ENCODE measurements around the gene NFYB. TPM values are rescaled to one million over a fixed set of nuclear protein-coding genes. Genes with fewer than 3 reads are reported as not detected.

The NFYB gene
- total RNA-seq, 2 experiments from 2014 or later, result 24.8 to 28.5 TPM

DNA sequence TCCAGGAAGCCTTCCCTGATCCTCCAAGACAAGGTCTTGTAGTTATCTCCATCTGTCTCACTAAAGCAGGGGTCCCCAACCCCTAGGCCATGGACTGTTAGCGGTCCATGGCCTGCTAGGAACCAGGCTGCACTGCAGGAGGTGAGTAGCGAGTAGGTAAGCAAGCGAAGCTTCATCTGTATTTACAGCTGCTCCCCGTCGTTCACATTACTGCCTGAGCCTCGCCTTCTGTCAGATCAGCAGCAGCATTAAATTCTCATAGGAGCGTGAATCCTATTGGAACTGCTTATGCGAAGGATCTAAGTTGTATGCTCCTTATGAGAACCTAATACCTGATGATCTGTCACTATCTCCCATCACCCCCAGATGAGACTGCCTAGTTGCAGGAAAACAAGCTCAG is 12.4 kb upstream of the NFYB start:
- no peak for ATAC-seq (ENCODE audit: low read depth)

DNA sequence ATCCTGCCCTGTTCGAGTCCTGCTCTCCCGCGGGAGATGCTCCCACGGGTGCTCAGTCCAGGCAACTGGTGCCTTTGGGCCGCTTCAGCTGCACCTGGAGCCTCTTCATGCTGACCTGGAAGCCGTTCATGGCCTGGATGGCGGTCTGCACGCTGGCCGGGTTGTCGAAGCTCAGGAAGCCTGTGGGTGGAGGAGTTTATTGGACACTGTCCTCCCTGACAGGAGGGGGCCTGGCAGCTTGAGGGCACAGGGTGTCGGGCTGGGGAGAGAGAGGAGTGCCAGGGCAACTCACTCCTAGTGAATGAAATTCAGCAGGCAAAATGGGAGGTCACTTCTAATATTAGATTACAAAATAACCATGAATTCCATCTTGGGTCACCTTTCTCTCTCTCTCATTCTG is 9.3 kb upstream of the NFYB start:
- DNase-seq, result no peak
- no peak overlapping the region for H3K27ac Mint-ChIP-seq
- POLR2A ChIA-PET, result no interaction called here
- H3K4me1 Mint-ChIP-seq, result no peaks in the 10 kb centered on the region
- no peaks in the 10 kb centered on the region for H3K36me3 Mint-ChIP-seq
- H3K9me3 Mint-ChIP-seq, result no peaks in the 10 kb centered on the region
- no peak for ATAC-seq (ENCODE audit: low read depth)
- peaks cover 46% of the 10 kb centered on the region for H3K27me3 Mint-ChIP-seq
- no peak overlapping the region for H3K4me3 Mint-ChIP-seq

More for the DNA sequence above, 12.4 kb upstream of the NFYB start:
- Mint-ChIP-seq H3K27ac (no peak overlapping the region), H3K9me3 (no peaks in the 10 kb centered on the region), H3K27me3 (peaks cover 28% of the 10 kb centered on the region), H3K4me3 (no peak overlapping the region), H3K36me3 (peaks cover 2% of the 10 kb centered on the region), H3K4me1 (peaks cover 7% of the 10 kb centered on the region)
- no peak for DNase-seq
- POLR2A ChIA-PET, result interaction anchor here (2.3 kb wide), 1 partner anchor 12 kb away, joined by 6 read pairs; the partner anchor contains the start of gene NFYB

- Mint-ChIP-seq H3K4me3 (no peak overlapping the region), H3K36me3 (no peaks in the 10 kb centered on the region)
- POLR2A ChIA-PET, result interaction anchor here (1.0 kb wide), 1 partner anchor 144 kb away, joined by 3 read pairs; no protein-coding TSS in a partner anchor
These were observed 5.9 kb upstream of the NFYB start for GRCh38 chr12:104143918-104144317.

GRCh38 chr12:104143002-104143401 is 5.0 kb upstream of the NFYB start:
- POLR2A ChIA-PET, result interaction anchor here (0.5 kb wide), 1 partner anchor 73 kb away, joined by 4 read pairs; the partner anchor contains the start of gene TXNRD1
- peaks cover 35% of the 10 kb centered on the region for H3K27me3 Mint-ChIP-seq
- H3K4me3 Mint-ChIP-seq, result no peak overlapping the region
- DNase-seq (no peak), ATAC-seq (ENCODE audit: low read depth) (no peak)
- H3K36me3 Mint-ChIP-seq, result no peaks in the 10 kb centered on the region
- H3K27ac Mint-ChIP-seq, result no peak overlapping the region
- peaks cover 2% of the 10 kb centered on the region for H3K4me1 Mint-ChIP-seq
- H3K9me3 Mint-ChIP-seq, result no peaks in the 10 kb centered on the region

More at GRCh38 chr12:104143918-104144317, 5.9 kb upstream of the NFYB start:
- Mint-ChIP-seq H3K27ac (no peak overlapping the region), H3K4me1 (peaks cover 2% of the 10 kb centered on the region), H3K9me3 (no peaks in the 10 kb centered on the region), H3K27me3 (peaks cover 43% of the 10 kb centered on the region)
- DNase-seq, result no peak
- no peak for ATAC-seq (ENCODE audit: low read depth)

- no peaks in the 10 kb centered on the region for H3K36me3 Mint-ChIP-seq
- H3K4me1 Mint-ChIP-seq, result peaks cover 2% of the 10 kb centered on the region
- H3K27ac Mint-ChIP-seq, result no peak overlapping the region
- peaks cover 35% of the 10 kb centered on the region for H3K27me3 Mint-ChIP-seq
- H3K9me3 Mint-ChIP-seq, result no peaks in the 10 kb centered on the region
- no peak overlapping the region for H3K4me3 Mint-ChIP-seq
- ATAC-seq (ENCODE audit: low read depth), result no peak
- POLR2A ChIA-PET, result no interaction called here
- DNase-seq, result no peak
These were observed 4.5 kb upstream of the NFYB start for GRCh38 chr12:104142543-104142942.

DNA sequence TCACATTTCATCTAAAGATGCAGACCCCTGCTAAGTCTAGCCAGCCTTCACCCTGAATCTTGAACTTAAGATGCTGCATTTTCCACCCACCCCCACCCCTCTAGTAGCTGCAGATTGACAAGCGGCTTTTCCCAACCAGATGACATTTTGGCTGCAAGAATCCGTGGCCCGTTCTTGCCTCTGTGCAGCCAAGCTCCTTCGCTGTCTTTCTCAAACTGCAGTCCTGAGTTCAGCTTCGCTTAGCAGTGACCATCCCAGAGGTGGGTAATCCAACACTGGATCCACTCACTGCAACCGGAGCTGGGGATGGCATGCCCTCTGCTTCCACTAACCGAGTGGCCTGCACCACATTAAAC is 765 bp upstream of the NFYB start:
- POLR2A ChIA-PET, result interaction anchor here (0.6 to 3.6 kb wide), 8 partner anchors 11 to 580 kb away, joined by 3 to 28 read pairs (median 6); partner anchors contain the start of gene TDG
- ATAC-seq (ENCODE audit: low read depth), result no peak
- Mint-ChIP-seq H3K9me3 (no peaks in the 10 kb centered on the region), H3K27me3 (peaks cover 24% of the 10 kb centered on the region), H3K4me1 (peaks cover 14% of the 10 kb centered on the region), H3K36me3 (no peaks in the 10 kb centered on the region), H3K4me3 (peak overlapping the region; percentile 30), H3K27ac (no peak overlapping the region)
- DNase-seq, result no peak

DNA sequence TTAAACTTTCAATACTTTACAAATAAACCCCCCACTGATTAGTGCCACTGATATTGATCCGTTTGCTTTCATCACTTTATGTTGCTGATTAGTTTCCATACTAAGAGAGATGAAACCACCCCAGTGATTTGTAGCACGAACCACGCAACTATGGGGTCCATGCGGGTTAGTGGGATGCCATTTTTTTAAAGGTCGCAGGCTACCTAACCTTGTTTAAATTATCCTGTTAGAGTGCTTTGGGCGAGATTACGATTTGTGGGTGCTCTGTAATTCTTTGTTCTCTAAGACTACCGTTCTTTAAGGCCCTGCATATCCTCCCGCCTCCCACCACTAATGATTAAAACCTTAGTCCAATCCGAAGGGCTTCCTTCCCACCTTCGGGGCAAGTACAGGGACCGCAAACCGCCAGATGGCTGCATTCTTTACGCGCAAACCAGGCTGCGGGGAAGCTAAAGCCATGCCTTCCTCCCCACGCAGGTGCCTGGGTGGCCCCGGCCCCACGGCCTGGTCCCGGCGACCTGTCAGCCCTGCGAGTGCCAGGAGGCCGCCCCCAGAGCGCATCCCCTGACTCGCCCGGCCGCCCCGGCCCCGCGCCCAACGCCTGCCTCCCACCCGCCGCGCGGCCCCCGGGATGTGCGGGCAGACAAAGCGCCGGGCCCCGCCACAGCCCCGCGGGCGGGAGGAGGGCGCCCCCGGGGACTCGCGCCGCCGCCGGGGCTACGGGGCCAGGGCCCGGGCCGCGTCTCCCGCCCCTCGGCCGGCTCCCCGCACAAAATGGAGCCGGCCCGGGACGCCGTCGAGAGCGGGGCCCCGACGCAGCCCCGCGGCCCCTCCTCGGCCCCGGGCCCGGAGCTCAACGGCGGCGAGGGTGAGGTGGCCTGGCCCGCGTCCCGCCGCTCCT is 759 bp downstream of the NFYB start:
- ATAC-seq (ENCODE audit: low read depth), result peak; percentile 16
- peak; percentile 74 for DNase-seq

DNA sequence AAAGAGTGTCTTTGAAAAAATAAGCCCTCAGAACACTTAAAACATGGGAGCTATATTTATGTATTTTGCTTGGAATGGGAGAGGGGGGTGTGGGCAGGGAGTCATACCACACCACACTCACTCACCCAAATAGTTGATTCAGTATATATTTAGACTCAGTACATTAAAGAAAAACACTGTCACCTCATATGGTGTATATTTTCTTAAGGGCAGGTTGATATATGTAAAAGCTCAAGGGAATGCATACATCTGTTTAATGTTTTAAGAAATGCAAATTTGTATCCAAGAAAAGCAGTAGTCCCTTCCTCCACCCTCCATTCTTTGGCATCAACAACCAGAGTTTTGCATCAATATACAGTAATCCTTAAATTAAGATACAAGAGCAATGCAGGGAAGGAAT is 1.4 kb downstream of the NFYB start:
- POLR2A ChIA-PET, result interaction anchor here (0.8 to 3.6 kb wide), 6 partner anchors 11 to 971 kb away, joined by 3 to 28 read pairs (median 12); partner anchors contain the start of genes HCFC2, HSP90B1 and TDG
- Mint-ChIP-seq H3K4me1 (peaks cover 18% of the 10 kb centered on the region), H3K9me3 (no peaks in the 10 kb centered on the region), H3K27ac (peak overlapping the region; percentile 88), H3K27me3 (peaks cover 5% of the 10 kb centered on the region), H3K4me3 (peak overlapping the region; percentile 89), H3K36me3 (peaks cover 8% of the 10 kb centered on the region)
- DNase-seq (no peak), ATAC-seq (ENCODE audit: low read depth) (no peak)

More for the DNA sequence above, 759 bp downstream of the NFYB start:
- POLR2A ChIA-PET, result interaction anchor here (1.0 to 3.6 kb wide), 18 partner anchors 8 to 972 kb away, joined by 3 to 28 read pairs (median 5); partner anchors contain the start of genes HCFC2, HSP90B1 and TDG
- H3K36me3 Mint-ChIP-seq, result peaks cover 6% of the 10 kb centered on the region
- H3K27me3 Mint-ChIP-seq, result peaks cover 9% of the 10 kb centered on the region
- no peaks in the 10 kb centered on the region for H3K9me3 Mint-ChIP-seq
- peak overlapping the region; percentile 89 for H3K4me3 Mint-ChIP-seq
- H3K4me1 Mint-ChIP-seq, result peaks cover 17% of the 10 kb centered on the region
- peak overlapping the region; percentile 88 for H3K27ac Mint-ChIP-seq

DNA sequence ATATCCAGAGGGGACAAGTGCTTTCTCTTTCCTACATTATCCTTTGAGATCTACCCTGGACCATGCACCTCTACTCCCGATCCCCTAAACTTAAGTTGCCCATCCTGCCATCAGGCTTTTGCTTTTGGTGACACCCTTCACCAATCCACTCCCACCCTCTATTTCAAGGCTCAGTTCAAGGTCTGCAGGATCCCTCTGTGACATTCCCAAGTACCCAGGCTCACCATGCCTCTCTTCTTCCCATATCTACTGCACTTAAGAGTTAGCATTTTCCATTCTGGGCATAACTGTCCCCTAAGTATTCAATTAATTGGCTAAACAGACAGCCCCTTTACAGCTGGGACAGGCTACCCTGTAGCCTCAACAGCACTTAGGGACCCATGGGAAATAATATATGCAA is 3.1 kb downstream of the NFYB start:
- POLR2A ChIA-PET, result no interaction called here
- no peak overlapping the region for H3K27ac Mint-ChIP-seq
- no peak overlapping the region for H3K4me3 Mint-ChIP-seq
- no peaks in the 10 kb centered on the region for H3K27me3 Mint-ChIP-seq
- H3K36me3 Mint-ChIP-seq, result peaks cover 13% of the 10 kb centered on the region
- DNase-seq (no peak), ATAC-seq (ENCODE audit: low read depth) (no peak)
- no peaks in the 10 kb centered on the region for H3K9me3 Mint-ChIP-seq
- H3K4me1 Mint-ChIP-seq, result peaks cover 20% of the 10 kb centered on the region

DNA sequence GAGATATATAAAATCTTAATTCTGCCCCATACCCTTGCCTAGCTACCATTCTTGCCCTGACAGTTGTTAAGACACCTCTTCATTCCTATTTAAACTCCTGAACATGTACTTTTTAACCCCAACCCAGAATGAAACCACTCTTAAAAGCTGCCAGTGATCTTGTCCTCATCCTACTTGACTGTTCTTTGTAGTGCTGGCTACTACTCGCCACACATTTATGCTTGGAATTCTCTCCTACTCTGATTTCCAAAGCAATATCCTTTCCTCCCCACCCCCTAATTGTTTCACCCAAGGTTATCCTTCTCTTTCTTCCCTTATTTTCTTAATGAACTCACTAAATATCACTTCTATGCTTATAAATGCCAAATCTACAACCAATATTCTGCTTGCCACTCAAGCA is 4.1 kb downstream of the NFYB start:
- Mint-ChIP-seq H3K27ac (no peak overlapping the region), H3K4me1 (peaks cover 20% of the 10 kb centered on the region), H3K9me3 (no peaks in the 10 kb centered on the region), H3K27me3 (no peaks in the 10 kb centered on the region), H3K36me3 (peaks cover 18% of the 10 kb centered on the region), H3K4me3 (no peak overlapping the region)
- POLR2A ChIA-PET, result no interaction called here
- ATAC-seq (ENCODE audit: low read depth) (no peak), DNase-seq (no peak)

- Mint-ChIP-seq H3K4me3 (no peak overlapping the region), H3K27ac (no peak overlapping the region), H3K4me1 (peaks cover 20% of the 10 kb centered on the region), H3K27me3 (no peaks in the 10 kb centered on the region), H3K36me3 (peaks cover 18% of the 10 kb centered on the region), H3K9me3 (no peaks in the 10 kb centered on the region)
- no peak for DNase-seq
- ATAC-seq (ENCODE audit: low read depth), result no peak
- POLR2A ChIA-PET, result no interaction called here
These were observed 4.7 kb downstream of the NFYB start for GRCh38 chr12:104133321-104133720.

GRCh38 chr12:104132351-104132956 is 5.6 kb downstream of the NFYB start:
- Mint-ChIP-seq H3K36me3 (peaks cover 18% of the 10 kb centered on the region), H3K27ac (no peak overlapping the region), H3K9me3 (no peaks in the 10 kb centered on the region), H3K4me1 (peaks cover 20% of the 10 kb centered on the region), H3K27me3 (no peaks in the 10 kb centered on the region), H3K4me3 (no peak overlapping the region)
- ATAC-seq (ENCODE audit: low read depth) (no peak), DNase-seq (no peak)
- POLR2A ChIA-PET, result no interaction called here

- no peak overlapping the region for H3K27ac Mint-ChIP-seq
- no peak overlapping the region for H3K4me3 Mint-ChIP-seq
- H3K9me3 Mint-ChIP-seq, result no peaks in the 10 kb centered on the region
- POLR2A ChIA-PET, result no interaction called here
- DNase-seq (no peak), ATAC-seq (ENCODE audit: low read depth) (no peak)
- peaks cover 15% of the 10 kb centered on the region for H3K4me1 Mint-ChIP-seq
- no peaks in the 10 kb centered on the region for H3K27me3 Mint-ChIP-seq
- peaks cover 18% of the 10 kb centered on the region for H3K36me3 Mint-ChIP-seq
These were observed 6.4 kb downstream of the NFYB start for GRCh38 chr12:104131609-104132008.

Data from activated naive CD8-positive, alpha-beta T cell treated with anti-CD3 and anti-CD28 coated beads, Interleukin-2, amount 10 ng/mL, durations not matched to agents 7 days and 5 days (primary cell).